SK-N-SH (cell line): ENCODE results near the gene CPNE8. TPM values are rescaled to one million over a fixed set of nuclear protein-coding genes. Genes with fewer than 3 reads are reported as not detected.

Experiments
- CTCF ChIA-PET: fragments of 300-600, 350-600 bp; formaldehyde crosslinking; extraction: SDS; loops from one replicate; lab custom pipeline; 2021; lab: Yijun Ruan, JAX
- POLR2A ChIA-PET: fragments of 350-600 bp; sonication (Branson Sonifier 250); formaldehyde crosslinking; extraction: SDS; loops from one replicate; lab custom pipeline; 2020; ENCODE audit warnings: antibody characterized with exemption, inconsistent platforms; lab: Yijun Ruan, JAX
- DNase-seq: peaks from one replicate; pipeline ENCODE4 v3.0.0; 2012
- H2AFZ ChIP-seq: fragments of 200-600 bp; sonication (generic); 2 replicates; pipeline ENCODE4 v1.8.1; 2016; ENCODE audit warnings: antibody characterized with exemption, mild to moderate bottlenecking, low read depth
- H3F3A ChIP-seq: fragments of 200-600 bp; sonication (generic); replicated peaks from 2 replicates; pipeline ENCODE3; 2016; ENCODE audit warnings: antibody characterized with exemption, mild to moderate bottlenecking; ENCODE audit not compliant: insufficient read depth
- H3K27ac ChIP-seq, 2 experiments: fragments of 200-500 bp in 1 of 2; fragments of 200-600 bp in 1 of 2; sonication (Bioruptor generic) in 1 of 2; sonication (generic), shearing (Covaris generic) in 1 of 2; 2 replicates each; pipeline versions ENCODE4 v1.5.1 to v1.6.1; 2014 to 2016; ENCODE audit warnings: low read depth in 2 of 2, inconsistent platforms in 1 of 2, low read length in 1 of 2, mild to moderate bottlenecking in 1 of 2, mixed read lengths in 1 of 2
- H3K27me3 ChIP-seq: fragments of 200-600 bp; sonication (generic), shearing (Covaris generic); 2 replicates; pipeline ENCODE4 v1.6.1; 2016; ENCODE audit warnings: mixed run types; ENCODE audit not compliant: insufficient read depth
- H3K36me3 ChIP-seq, 2 experiments: fragments of 200-500 bp in 1 of 2; fragments of 200-600 bp in 1 of 2; sonication (Bioruptor generic) in 1 of 2; sonication (generic) in 1 of 2; replicated peaks in 1 of 2; 2 replicates each; pipeline versions ENCODE3 to v1.5.1; 2014 to 2016; ENCODE audit warnings: low read length in 1 of 2, mild to moderate bottlenecking in 1 of 2; ENCODE audit not compliant: insufficient read depth in 2 of 2, control insufficient read depth in 1 of 2
- H3K4me1 ChIP-seq, 2 experiments: fragments of 200-500 bp in 1 of 2; fragments of 200-600 bp in 1 of 2; sonication (Bioruptor generic) in 1 of 2; sonication (generic), shearing (Covaris generic) in 1 of 2; 2 replicates each; pipeline versions ENCODE4 v1.5.1 to v1.6.1; 2014 to 2016; ENCODE audit warnings: low read depth in 1 of 2, low read length in 1 of 2, mixed run types in 1 of 2; ENCODE audit not compliant: insufficient read depth in 2 of 2, control insufficient read depth in 1 of 2
- H3K4me2 ChIP-seq: fragments of 200-600 bp; sonication (generic), shearing (Covaris generic); 2 replicates; pipeline ENCODE4 v1.6.1; 2017; ENCODE audit warnings: mixed run types
- H3K4me3 ChIP-seq, 2 experiments: fragments of 200-500 bp in 1 of 2; fragments of 200-600 bp in 1 of 2; sonication (Bioruptor generic) in 1 of 2; sonication (generic), shearing (Covaris generic) in 1 of 2; 2 replicates each; pipeline versions ENCODE4 v1.5.1 to v1.8.1; 2014 to 2016; ENCODE audit warnings: low read depth in 2 of 2, inconsistent platforms in 1 of 2, low read length in 1 of 2, mild to moderate bottlenecking in 1 of 2, mixed read lengths in 1 of 2, moderate library complexity in 1 of 2
- H3K79me2 ChIP-seq: fragments of 200-600 bp; sonication (generic); 2 replicates; pipeline ENCODE4 v1.8.1; 2017; ENCODE audit warnings: mild to moderate bottlenecking; ENCODE audit not compliant: insufficient read depth
- H3K9ac ChIP-seq: fragments of 200-600 bp; sonication (generic); 2 replicates; pipeline ENCODE4 v1.6.1; 2017; ENCODE audit warnings: mixed run types
- H3K9me2 ChIP-seq: fragments of 200-600 bp; sonication (generic); 2 replicates; pipeline ENCODE4 v1.6.1; 2017; ENCODE audit warnings: mixed run types
- H3K9me3 ChIP-seq: fragments of 200-600 bp; sonication (generic); 2 replicates; pipeline ENCODE4 v1.6.1; 2017; ENCODE audit warnings: mixed run types, mild to moderate bottlenecking, moderate library complexity
- H4K20me1 ChIP-seq: fragments of 200-600 bp; sonication (generic); 2 replicates; pipeline ENCODE4 v1.6.1; 2017; ENCODE audit warnings: mild to moderate bottlenecking, mixed run types; ENCODE audit not compliant: insufficient read depth
- CHD2 ChIP-seq: fragments of 150-350 bp; IDR thresholded peaks from 2 replicates; pipeline ENCODE4 v1.6.1; 2018; ENCODE audit warnings: low read length; ENCODE audit not compliant: partially characterized antibody
- ELF1 ChIP-seq: IDR thresholded peaks from 2 replicates; pipeline ENCODE4 v1.4.0; 2012
- EZH2phosphoT487 ChIP-seq: fragments of 200-600 bp; sonication (generic); IDR thresholded peaks from 2 replicates; pipeline ENCODE4 v1.6.1; 2017; ENCODE audit warnings: low read depth, mixed run types, mild to moderate bottlenecking, antibody characterized with exemption, moderate library complexity, borderline replicate concordance
- FOSL2 ChIP-seq: IDR thresholded peaks from 2 replicates; pipeline ENCODE4 v1.4.0; 2012; ENCODE audit warnings: low read depth, mild to moderate bottlenecking, moderate library complexity, borderline replicate concordance
- GABPA ChIP-seq: IDR thresholded peaks from 2 replicates; pipeline ENCODE4 v1.4.0; 2012; ENCODE audit warnings: low read depth, mild to moderate bottlenecking
- NFIC ChIP-seq: IDR thresholded peaks from 2 replicates; pipeline ENCODE4 v1.4.0; 2012; ENCODE audit warnings: borderline replicate concordance
- POLR2AphosphoS5 ChIP-seq: IDR thresholded peaks from 2 replicates; pipeline ENCODE4 v1.6.1; 2012; ENCODE audit warnings: low read depth, low read length
- RAD21 ChIP-seq: IDR thresholded peaks from 2 replicates; pipeline ENCODE4 v1.6.1; 2012; ENCODE audit warnings: mild to moderate bottlenecking, low read length
- RFX5 ChIP-seq: IDR thresholded peaks from 2 replicates; pipeline ENCODE4 v1.6.1; 2012; ENCODE audit warnings: mild to moderate bottlenecking, improper control_type of control experiment, low read length
- SMC3 ChIP-seq: IDR thresholded peaks from 2 replicates; pipeline ENCODE4 v1.6.1; 2012; ENCODE audit warnings: low read depth, low read length, improper control_type of control experiment
- TAF1 ChIP-seq: IDR thresholded peaks from 2 replicates; pipeline ENCODE4 v1.6.1; 2012; ENCODE audit warnings: low read depth, mild to moderate bottlenecking, low read length, moderate library complexity, borderline replicate concordance
- TCF12 ChIP-seq: IDR thresholded peaks from 2 replicates; pipeline ENCODE4 v1.4.0; 2012
- YY1 ChIP-seq: IDR thresholded peaks from 2 replicates; pipeline ENCODE4 v1.4.0; 2012; ENCODE audit warnings: low read depth, mild to moderate bottlenecking
- ZBTB33 ChIP-seq: IDR thresholded peaks from 2 replicates; pipeline ENCODE4 v1.4.0; 2012; ENCODE audit warnings: low read depth, borderline replicate concordance
- WGBS: methylation state at CpG from one replicate; pipeline ENCODE4 v1.1.6; 2017; ENCODE audit warnings: low lambda C conversion rate; 5-methylcytosine and 5-hydroxymethylcytosine counted together
- polyA plus RNA-seq, 3 experiments: library from polyadenylated mRNA; depleted of rRNA; stranded (reverse); fragments of >200 nt; gene quantifications; 2 replicates each; pipeline ENCODE4 v1.2.3, GENCODE V29; 2012

The CPNE8 gene
- polyA plus RNA-seq, 1 of the 3 experiments (the other 2 are of a cell fraction): not detected

GRCh38 chr12:38886931-38887330 is 18.5 kb downstream of the CPNE8 start:
- Histone ChIP-seq H3F3A (no peaks in the 10 kb centered on the region), H4K20me1 (no peaks in the 10 kb centered on the region), H3K27me3 (no peaks in the 10 kb centered on the region), H2AFZ (no peak overlapping the region), H3K27ac (no peak overlapping the region), H3K36me3 (no peaks in the 10 kb centered on the region), H3K4me2 (no peak overlapping the region), H3K9ac (no peak overlapping the region), H3K9me3 (no peaks in the 10 kb centered on the region), H3K4me3 (no peak overlapping the region), H3K79me2 (no peaks in the 10 kb centered on the region), H3K9me2 (no peaks in the 10 kb centered on the region), H3K4me1 (no peaks in the 10 kb centered on the region; a peak in 1 of 4 replicates)
- DNase-seq: no peak
- CTCF ChIA-PET: interaction anchor here (1.2 kb wide), 1 partner anchor 13 kb away, joined by 3 read pairs; no protein-coding TSS in a partner anchor
- 82% methylated on average over 1 of the region's 1 CpG for WGBS
- POLR2A ChIA-PET: no interaction called here
- TF ChIP-seq ZBTB33 (no peak), FOSL2 (no peak), GABPA (no peak), EZH2phosphoT487 (no peak), NFIC (no peak), ELF1 (no peak), RAD21 (no peak), SMC3 (no peak), YY1 (no peak), CHD2 (no peak), RFX5 (no peak), POLR2AphosphoS5 (no peak)

- no peaks in the 10 kb centered on the region for H4K20me1 ChIP-seq
- H3K9me2 ChIP-seq: no peaks in the 10 kb centered on the region
- DNase-seq: no peak
- H3K36me3 ChIP-seq: no peaks in the 10 kb centered on the region
- H3K27ac ChIP-seq: no peak overlapping the region
- no peak overlapping the region for H3K9ac ChIP-seq
- H3K4me2 ChIP-seq: no peak overlapping the region
- H3K4me1 ChIP-seq: no peaks in the 10 kb centered on the region; a peak in 1 of 4 replicates
- POLR2A ChIA-PET: no interaction called here
- no peaks in the 10 kb centered on the region for H3K9me3 ChIP-seq
- CTCF ChIA-PET: interaction anchor here (1.1 to 1.2 kb wide), 2 partner anchors 14 to 20 kb away, joined by 3 to 5 read pairs; no protein-coding TSS in a partner anchor
- no peaks in the 10 kb centered on the region for H3F3A ChIP-seq
- TF ChIP-seq EZH2phosphoT487 (no peak), YY1 (no peak), TAF1 (no peak), RFX5 (no peak), TCF12 (no peak)
- TF ChIP-seq, all 33 proteins: peak for 0
- H3K79me2 ChIP-seq: no peaks in the 10 kb centered on the region
- H2AFZ ChIP-seq: no peak overlapping the region
- H3K4me3 ChIP-seq: no peak overlapping the region
- no peaks in the 10 kb centered on the region for H3K27me3 ChIP-seq
Measured at GRCh38 chr12:38886064-38886463, 19.3 kb downstream of the CPNE8 start.
